HEK293 (cell line): ENCODE measurements around the gene ZGLP1.

Source experiments
- BCL11A ChIP-seq: fragments of 450-650 bp; formaldehyde crosslinking; IDR thresholded peaks from 2 replicates; pipeline ENCODE4 v1.5.1; 2016; ENCODE audit warnings: low read depth, missing biosample characterization, missing genetic modification characterization
- FEZF1 ChIP-seq: fragments of 450-650 bp; formaldehyde crosslinking; IDR thresholded peaks from 2 replicates; pipeline ENCODE4 v1.5.1; 2016; ENCODE audit warnings: missing biosample characterization, missing genetic modification characterization
- HOXA7 ChIP-seq: sonication (generic); formaldehyde crosslinking; IDR thresholded peaks from 2 replicates; pipeline ENCODE4 v1.8.1; 2022; ENCODE audit warnings: missing genetic modification reagents, borderline replicate concordance
- KLF10 ChIP-seq: fragments of 450-650 bp; IDR thresholded peaks from 2 replicates; pipeline ENCODE4 v1.5.1; 2018; ENCODE audit warnings: missing biosample characterization, mild to moderate bottlenecking, missing genetic modification characterization
- OSR2 ChIP-seq: fragments of 450-650 bp; formaldehyde crosslinking; IDR thresholded peaks from 2 replicates; pipeline ENCODE4 v1.5.1; 2016; ENCODE audit warnings: missing biosample characterization, missing genetic modification characterization
- PRDM10 ChIP-seq: fragments of 450-650 bp; formaldehyde crosslinking; IDR thresholded peaks from 2 replicates; pipeline ENCODE4 v1.5.1; 2016; ENCODE audit warnings: missing biosample characterization, missing genetic modification characterization
- SCRT2 ChIP-seq: fragments of 450-650 bp; formaldehyde crosslinking; IDR thresholded peaks from 2 replicates; pipeline ENCODE4 v1.5.1; 2016; ENCODE audit warnings: missing biosample characterization, missing genetic modification characterization
- YY1 ChIP-seq: fragments of 450-650 bp; formaldehyde crosslinking; IDR thresholded peaks from 2 replicates; pipeline ENCODE4 v1.5.1; 2018; ENCODE audit warnings: missing biosample characterization, missing genetic modification characterization
- YY2 ChIP-seq: fragments of 450-650 bp; formaldehyde crosslinking; IDR thresholded peaks from 2 replicates; pipeline ENCODE4 v1.5.1; 2016; ENCODE audit warnings: missing biosample characterization, missing genetic modification characterization
- ZBTB20 ChIP-seq: fragments of 450-650 bp; formaldehyde crosslinking; IDR thresholded peaks from 2 replicates; pipeline ENCODE4 v1.5.1; 2016; ENCODE audit warnings: missing biosample characterization, missing genetic modification characterization
- ZBTB6 ChIP-seq: fragments of 450-650 bp; formaldehyde crosslinking; IDR thresholded peaks from 2 replicates; pipeline ENCODE4 v1.5.1; 2017; ENCODE audit warnings: missing biosample characterization, missing genetic modification characterization
- ZEB2 ChIP-seq: fragments of 450-650 bp; formaldehyde crosslinking; IDR thresholded peaks from 2 replicates; pipeline ENCODE4 v1.5.1; 2016; ENCODE audit warnings: missing biosample characterization, missing genetic modification characterization
- ZNF10 ChIP-seq: fragments of 450-650 bp; formaldehyde crosslinking; IDR thresholded peaks from 2 replicates; pipeline ENCODE4 v1.5.1; 2017; ENCODE audit warnings: missing biosample characterization, missing genetic modification characterization
- ZNF140 ChIP-seq: fragments of 450-650 bp; formaldehyde crosslinking; IDR thresholded peaks from 2 replicates; pipeline ENCODE4 v1.5.1; 2016; ENCODE audit warnings: missing biosample characterization, missing genetic modification characterization
- ZNF202 ChIP-seq: fragments of 450-650 bp; formaldehyde crosslinking; IDR thresholded peaks from 2 replicates; pipeline ENCODE4 v1.5.1; 2016; ENCODE audit warnings: missing biosample characterization, missing genetic modification characterization, borderline replicate concordance
- ZNF214 ChIP-seq: fragments of 450-650 bp; formaldehyde crosslinking; IDR thresholded peaks from 2 replicates; pipeline ENCODE4 v1.5.1; 2017; ENCODE audit warnings: missing biosample characterization, mild to moderate bottlenecking, missing genetic modification characterization, borderline replicate concordance
- ZNF23 ChIP-seq: fragments of 450-650 bp; formaldehyde crosslinking; IDR thresholded peaks from 2 replicates; pipeline ENCODE4 v1.5.1; 2016; ENCODE audit warnings: missing biosample characterization, missing genetic modification characterization, borderline replicate concordance
- ZNF404 ChIP-seq: fragments of 450-650 bp; formaldehyde crosslinking; IDR thresholded peaks from 2 replicates; pipeline ENCODE4 v1.5.1; 2017; ENCODE audit warnings: missing biosample characterization, missing genetic modification characterization
- ZNF514 ChIP-seq: fragments of 450-650 bp; formaldehyde crosslinking; IDR thresholded peaks from 2 replicates; pipeline ENCODE4 v1.5.1; 2016; ENCODE audit warnings: missing biosample characterization, missing genetic modification characterization
- ZNF521 ChIP-seq: fragments of 450-650 bp; formaldehyde crosslinking; IDR thresholded peaks from 2 replicates; pipeline ENCODE4 v1.5.1; 2017; ENCODE audit warnings: missing biosample characterization, mild to moderate bottlenecking, missing genetic modification characterization
- ZNF530 ChIP-seq: fragments of 450-650 bp; formaldehyde crosslinking; IDR thresholded peaks from 2 replicates; pipeline ENCODE4 v1.5.1; 2016; ENCODE audit warnings: low read depth, missing biosample characterization, missing genetic modification characterization
- ZNF660 ChIP-seq: fragments of 450-650 bp; IDR thresholded peaks from 2 replicates; pipeline ENCODE4 v1.5.1; 2018; ENCODE audit warnings: missing biosample characterization, mild to moderate bottlenecking, missing genetic modification characterization
- ZSCAN23 ChIP-seq: fragments of 450-650 bp; formaldehyde crosslinking; IDR thresholded peaks from 2 replicates; pipeline ENCODE4 v1.5.1; 2016; ENCODE audit warnings: missing biosample characterization, missing genetic modification characterization
- TF ChIP-seq, protein P1 (sequence below): fragments of 450-650 bp; formaldehyde crosslinking; conservative IDR thresholded peaks from 2 replicates; pipeline ENCODE4 v1.5.1; 2016; ENCODE audit warnings: low read depth, missing biosample characterization, missing genetic modification characterization
- TF ChIP-seq, protein P2 (sequence below): fragments of 450-650 bp; formaldehyde crosslinking; IDR thresholded peaks from 2 replicates; pipeline ENCODE4 v1.5.1; 2016; ENCODE audit warnings: missing biosample characterization, missing genetic modification characterization, borderline replicate concordance
- TF ChIP-seq, protein P3 (sequence below): IDR thresholded peaks from 2 replicates; pipeline ENCODE4 v1.6.1; 2011; ENCODE audit warnings: mild to moderate bottlenecking, low read depth, low read length, borderline replicate concordance
- TF ChIP-seq, protein P4 (sequence below): fragments of 450-650 bp; formaldehyde crosslinking; IDR thresholded peaks from 2 replicates; pipeline ENCODE4 v1.5.1; 2016; ENCODE audit warnings: missing biosample characterization, missing genetic modification characterization

Gene ZGLP1

DNA sequence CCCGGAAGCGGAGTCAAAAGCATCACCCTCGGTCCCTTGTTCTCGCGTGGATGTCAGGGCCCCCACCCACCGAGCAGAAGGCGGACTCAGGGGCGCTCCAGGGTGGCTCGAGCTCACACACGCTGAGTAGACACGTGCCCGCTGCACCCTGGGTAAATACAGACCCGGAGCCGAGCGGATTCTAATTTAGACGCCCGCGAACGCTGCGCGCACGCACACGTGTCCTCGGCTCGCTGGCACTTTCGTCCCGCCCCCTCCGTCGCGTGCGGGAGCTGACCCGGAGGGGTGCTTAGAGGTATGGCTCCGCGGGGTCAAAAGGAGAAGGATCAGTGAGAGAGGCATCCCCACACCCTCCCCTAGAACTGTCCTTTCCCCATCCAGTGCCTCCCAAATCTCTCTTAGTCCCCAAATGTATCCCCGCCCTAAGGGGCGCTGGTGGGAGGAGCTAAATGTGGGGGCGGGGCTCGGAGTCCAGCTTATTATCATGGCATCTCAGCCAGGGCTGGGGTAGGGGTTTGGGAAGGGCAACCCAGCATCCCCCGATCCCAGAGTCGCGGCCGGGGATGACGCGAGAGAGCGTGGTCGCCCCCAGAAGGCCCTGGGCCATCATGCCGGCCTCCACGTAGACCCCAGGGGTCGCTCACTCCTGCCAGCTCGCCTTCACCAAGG is 20.3 kb downstream of the ZGLP1 start (continued):
- TF ChIP-seq ZNF660 (0 out of 2 replicates have a peak, but pooled peaks have one; percentile 13), ZNF202 (tag by site-specific recombination) (no peak), ZNF10 (tag by site-specific recombination) (no peak), ZNF140 (tag by site-specific recombination) (no peak), FEZF1 (tag by site-specific recombination) (no peak), ZBTB6 (tag by site-specific recombination) (no peak; the same call in 1 of the 2 replicates), ZEB2 (tag by site-specific recombination) (peak; percentile 60), ZNF514 (tag by site-specific recombination) (no peak), ZNF214 (tag by site-specific recombination) (no peak), ZNF521 (tag by site-specific recombination) (no peak), OSR2 (no peak), HOXA7 (CRISPR knock-in tag) (no peak), PRDM10 (tag by site-specific recombination) (peak; percentile 70), KLF10 (tag by site-specific recombination) (peak; percentile 49; the same call in 1 of the 2 replicates), BCL11A (tag by site-specific recombination) (no peak), SCRT2 (tag by site-specific recombination) (no peak), ZNF530 (no peak), YY1 (tag by site-specific recombination) (0 out of 2 replicates have a peak, but pooled peaks have one; percentile 10), ZSCAN23 (tag by site-specific recombination) (no peak), ZNF404 (tag by site-specific recombination) (no peak), ZNF23 (tag by site-specific recombination) (no peak), ZBTB20 (tag by site-specific recombination) (peak; percentile 45), YY2 (tag by site-specific recombination) (peak; percentile 44; the same call in 1 of the 2 replicates)
- TF ChIP-seq, protein P1, sequence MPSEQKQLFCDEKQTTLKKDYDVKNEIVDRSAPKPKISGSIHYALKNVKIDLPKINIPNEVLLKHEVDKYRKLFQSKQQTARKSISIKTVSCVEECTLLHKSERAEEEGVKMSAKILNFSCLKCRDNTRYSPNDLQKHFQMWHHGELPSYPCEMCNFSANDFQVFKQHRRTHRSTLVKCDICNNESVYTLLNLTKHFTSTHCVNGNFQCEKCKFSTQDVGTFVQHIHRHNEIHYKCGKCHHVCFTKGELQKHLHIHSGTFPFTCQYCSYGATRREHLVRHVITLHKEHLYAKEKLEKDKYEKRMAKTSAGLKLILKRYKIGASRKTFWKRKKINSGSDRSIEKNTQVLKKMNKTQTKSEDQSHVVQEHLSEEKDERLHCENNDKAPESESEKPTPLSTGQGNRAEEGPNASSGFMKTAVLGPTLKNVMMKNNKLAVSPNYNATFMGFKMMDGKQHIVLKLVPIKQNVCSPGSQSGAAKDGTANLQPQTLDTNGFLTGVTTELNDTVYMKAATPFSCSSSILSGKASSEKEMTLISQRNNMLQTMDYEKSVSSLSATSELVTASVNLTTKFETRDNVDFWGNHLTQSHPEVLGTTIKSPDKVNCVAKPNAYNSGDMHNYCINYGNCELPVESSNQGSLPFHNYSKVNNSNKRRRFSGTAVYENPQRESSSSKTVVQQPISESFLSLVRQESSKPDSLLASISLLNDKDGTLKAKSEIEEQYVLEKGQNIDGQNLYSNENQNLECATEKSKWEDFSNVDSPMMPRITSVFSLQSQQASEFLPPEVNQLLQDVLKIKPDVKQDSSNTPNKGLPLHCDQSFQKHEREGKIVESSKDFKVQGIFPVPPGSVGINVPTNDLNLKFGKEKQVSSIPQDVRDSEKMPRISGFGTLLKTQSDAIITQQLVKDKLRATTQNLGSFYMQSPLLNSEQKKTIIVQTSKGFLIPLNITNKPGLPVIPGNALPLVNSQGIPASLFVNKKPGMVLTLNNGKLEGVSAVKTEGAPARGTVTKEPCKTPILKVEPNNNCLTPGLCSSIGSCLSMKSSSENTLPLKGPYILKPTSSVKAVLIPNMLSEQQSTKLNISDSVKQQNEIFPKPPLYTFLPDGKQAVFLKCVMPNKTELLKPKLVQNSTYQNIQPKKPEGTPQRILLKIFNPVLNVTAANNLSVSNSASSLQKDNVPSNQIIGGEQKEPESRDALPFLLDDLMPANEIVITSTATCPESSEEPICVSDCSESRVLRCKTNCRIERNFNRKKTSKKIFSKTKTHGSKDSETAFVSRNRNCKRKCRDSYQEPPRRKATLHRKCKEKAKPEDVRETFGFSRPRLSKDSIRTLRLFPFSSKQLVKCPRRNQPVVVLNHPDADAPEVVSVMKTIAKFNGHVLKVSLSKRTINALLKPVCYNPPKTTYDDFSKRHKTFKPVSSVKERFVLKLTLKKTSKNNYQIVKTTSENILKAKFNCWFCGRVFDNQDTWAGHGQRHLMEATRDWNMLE, result no peak
- TF ChIP-seq, protein P2, sequence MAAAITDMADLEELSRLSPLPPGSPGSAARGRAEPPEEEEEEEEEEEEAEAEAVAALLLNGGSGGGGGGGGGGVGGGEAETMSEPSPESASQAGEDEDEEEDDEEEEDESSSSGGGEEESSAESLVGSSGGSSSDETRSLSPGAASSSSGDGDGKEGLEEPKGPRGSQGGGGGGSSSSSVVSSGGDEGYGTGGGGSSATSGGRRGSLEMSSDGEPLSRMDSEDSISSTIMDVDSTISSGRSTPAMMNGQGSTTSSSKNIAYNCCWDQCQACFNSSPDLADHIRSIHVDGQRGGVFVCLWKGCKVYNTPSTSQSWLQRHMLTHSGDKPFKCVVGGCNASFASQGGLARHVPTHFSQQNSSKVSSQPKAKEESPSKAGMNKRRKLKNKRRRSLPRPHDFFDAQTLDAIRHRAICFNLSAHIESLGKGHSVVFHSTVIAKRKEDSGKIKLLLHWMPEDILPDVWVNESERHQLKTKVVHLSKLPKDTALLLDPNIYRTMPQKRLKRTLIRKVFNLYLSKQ, result no peak
- TF ChIP-seq, protein P3, sequence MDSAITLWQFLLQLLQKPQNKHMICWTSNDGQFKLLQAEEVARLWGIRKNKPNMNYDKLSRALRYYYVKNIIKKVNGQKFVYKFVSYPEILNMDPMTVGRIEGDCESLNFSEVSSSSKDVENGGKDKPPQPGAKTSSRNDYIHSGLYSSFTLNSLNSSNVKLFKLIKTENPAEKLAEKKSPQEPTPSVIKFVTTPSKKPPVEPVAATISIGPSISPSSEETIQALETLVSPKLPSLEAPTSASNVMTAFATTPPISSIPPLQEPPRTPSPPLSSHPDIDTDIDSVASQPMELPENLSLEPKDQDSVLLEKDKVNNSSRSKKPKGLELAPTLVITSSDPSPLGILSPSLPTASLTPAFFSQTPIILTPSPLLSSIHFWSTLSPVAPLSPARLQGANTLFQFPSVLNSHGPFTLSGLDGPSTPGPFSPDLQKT, result no peak
- TF ChIP-seq, protein P4, sequence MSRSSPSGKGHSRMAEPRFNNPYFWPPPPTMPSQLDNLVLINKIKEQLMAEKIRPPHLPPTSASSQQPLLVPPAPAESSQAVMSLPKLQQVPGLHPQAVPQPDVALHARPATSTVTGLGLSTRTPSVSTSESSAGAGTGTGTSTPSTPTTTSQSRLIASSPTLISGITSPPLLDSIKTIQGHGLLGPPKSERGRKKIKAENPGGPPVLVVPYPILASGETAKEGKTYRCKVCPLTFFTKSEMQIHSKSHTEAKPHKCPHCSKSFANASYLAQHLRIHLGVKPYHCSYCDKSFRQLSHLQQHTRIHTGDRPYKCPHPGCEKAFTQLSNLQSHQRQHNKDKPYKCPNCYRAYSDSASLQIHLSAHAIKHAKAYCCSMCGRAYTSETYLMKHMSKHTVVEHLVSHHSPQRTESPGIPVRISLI (tag by site-specific recombination), result no peak
